ENCODE data around the gene MAEA. TPM values are rescaled to one million over a fixed set of nuclear protein-coding genes. Genes with fewer than 3 reads are reported as not detected.

Gene MAEA
- total and polyA plus RNA-seq, 2 experiments from 2014 or later: 49.8 to 99.0 TPM

- H3K9me2 ChIP-seq (ENCODE audit: insufficient read depth): no peaks in the 10 kb centered on the region
- no peaks in the 10 kb centered on the region for H3K27me3 ChIP-seq (ENCODE audit: insufficient read depth)
- H3K9me3 Mint-ChIP-seq: no peaks in the 10 kb centered on the region
- no peaks in the 10 kb centered on the region; the same call in 1 of the 2 replicates for H4K20me1 ChIP-seq (replicated peaks; ENCODE audit: insufficient read depth)
- no peak for DNase-seq (ENCODE audit: low spot score)
- no peaks in the 10 kb centered on the region for H3K36me3 ChIP-seq (ENCODE audit: insufficient read depth)
- peaks cover 8% of the 10 kb centered on the region for H3K27me3 Mint-ChIP-seq (ENCODE audit: insufficient read depth, low read depth, poor library complexity)
- no peaks in the 10 kb centered on the region for H3K4me1 ChIP-seq (ENCODE audit: insufficient read depth)
- H3K27ac Mint-ChIP-seq: no peak overlapping the region
- H3K36me3 Mint-ChIP-seq (ENCODE audit: low read depth): peaks cover 19% of the 10 kb centered on the region
- no peak overlapping the region for H3K4me2 ChIP-seq
- no peak overlapping the region for H3K27ac ChIP-seq (ENCODE audit: low read depth)
- H3K79me2 ChIP-seq (replicated peaks; ENCODE audit: insufficient read depth): 0 out of 2 replicates have a peak, but pooled peaks cover 8% of the 10 kb centered on the region
- no peak overlapping the region for H3K4me3 Mint-ChIP-seq
- ATAC-seq: no peak
- TF ChIP-seq ZNF331 (CRISPR knock-in tag; IDR thresholded peaks at IDR 0.05; ENCODE audit: low read depth) (no peak), ETS1 (IDR thresholded peaks at IDR 0.05) (no peak), ZNF462 (CRISPR knock-in tag; IDR thresholded peaks at IDR 0.05) (no peak), CREB1 (CRISPR knock-in tag; IDR thresholded peaks at IDR 0.05; ENCODE audit: low read depth) (no peak), STAT1 (IDR thresholded peaks at IDR 0.05; ENCODE audit: unreplicated experiment) (no peak), REST (IDR thresholded peaks at IDR 0.05; ENCODE audit: unreplicated experiment) (no peak), CTCF (conservative IDR thresholded peaks at IDR 0.05; ENCODE audit: low read depth in 2 of 2) (no peak), NANOG (IDR thresholded peaks at IDR 0.05; ENCODE audit: borderline replicate concordance) (no peak), EZH2phosphoT487 (IDR thresholded peaks at IDR 0.05; ENCODE audit: unreplicated experiment) (no peak), JUNB (IDR thresholded peaks at IDR 0.05; ENCODE audit: unreplicated experiment) (no peak), POLR2AphosphoS5 (IDR thresholded peaks at IDR 0.05; ENCODE audit: low read depth) (no peak), ZNF114 (CRISPR knock-in tag; IDR thresholded peaks at IDR 0.05) (no peak), EZH2 (IDR thresholded peaks at IDR 0.05; ENCODE audit: low read depth, unreplicated experiment) (no peak)
- H3K4me3 ChIP-seq: no peak overlapping the region
- no peak overlapping the region for H2AFZ ChIP-seq
- H3K4me1 Mint-ChIP-seq: no peaks in the 10 kb centered on the region
- H3F3A ChIP-seq (replicated peaks; ENCODE audit: low read depth): no peaks in the 10 kb centered on the region
Measured at GRCh38 chr4:1329408-1330371, 40.0 kb downstream of the MAEA start.
